Measurements from ENCODE around the gene DDX39A. TPM values are rescaled to one million over a fixed set of nuclear protein-coding genes. Genes with fewer than 3 reads are reported as not detected.
A peak's percentile ranks its signal among the peaks of the same experiment; 100 is the strongest.

DDX39A gene
- total RNA-seq, 1 donor from 2014 or later, result 33.4 TPM

GRCh38 chr19:14383661-14384555 lies 35.2 kb downstream of the DDX39A start:
- no peaks in the 10 kb centered on the region for H3K9me3 ChIP-seq (replicated peaks)
- peaks cover 9% of the 10 kb centered on the region for H3K36me3 ChIP-seq
- peak; percentile 65 for DNase-seq
- peak overlapping the region; percentile 82 for H3K4me3 ChIP-seq
- intact Hi-C loops (cut with micrococcal nuclease), result no loop called here
- H3K27me3 ChIP-seq (ENCODE audit: low read depth), result no peaks in the 10 kb centered on the region
- no peak for TF ChIP-seq CTCF (IDR thresholded peaks at IDR 0.05; ENCODE audit: borderline replicate concordance)
- peaks cover 65% of the 10 kb centered on the region for H3K4me1 ChIP-seq
- peak overlapping the region; percentile 92 for H3K27ac ChIP-seq (replicated peaks)

- no peak for TF ChIP-seq CTCF (IDR thresholded peaks at IDR 0.05; ENCODE audit: borderline replicate concordance)
- H3K4me1 ChIP-seq, result peaks cover 69% of the 10 kb centered on the region
- DNase-seq, result peak; percentile 37
These were observed 37.3 kb downstream of the DDX39A start for GRCh38 chr19:14381689-14382474.

GRCh38 chr19:14379294-14380065 lies 39.7 kb downstream of the DDX39A start:
- Histone ChIP-seq H3K4me3 (no peak overlapping the region), H3K27ac (replicated peaks) (peak overlapping the region; percentile 92), H3K4me1 (peaks cover 81% of the 10 kb centered on the region), H3K36me3 (no peaks in the 10 kb centered on the region), H3K27me3 (ENCODE audit: low read depth) (no peaks in the 10 kb centered on the region), H3K9me3 (replicated peaks) (no peaks in the 10 kb centered on the region)
- TF ChIP-seq CTCF (IDR thresholded peaks at IDR 0.05; ENCODE audit: borderline replicate concordance), result no peak
- DNase-seq, result no peak
- intact Hi-C loops (cut with micrococcal nuclease), result no loop called here

More at GRCh38 chr19:14381689-14382474, 37.3 kb downstream of the DDX39A start:
- peak overlapping the region; percentile 82 for H3K4me3 ChIP-seq
- intact Hi-C loops (cut with micrococcal nuclease), result no loop called here
- H3K36me3 ChIP-seq, result peaks cover 2% of the 10 kb centered on the region
- no peaks in the 10 kb centered on the region for H3K9me3 ChIP-seq (replicated peaks)
- H3K27ac ChIP-seq (replicated peaks), result peak overlapping the region; percentile 92
- no peaks in the 10 kb centered on the region for H3K27me3 ChIP-seq (ENCODE audit: low read depth)

GRCh38 chr19:14378890-14379289 lies 40.3 kb downstream of the DDX39A start:
- Histone ChIP-seq H3K36me3 (no peaks in the 10 kb centered on the region), H3K9me3 (replicated peaks) (no peaks in the 10 kb centered on the region), H3K4me3 (no peak overlapping the region), H3K4me1 (peaks cover 76% of the 10 kb centered on the region), H3K27me3 (ENCODE audit: low read depth) (no peaks in the 10 kb centered on the region), H3K27ac (replicated peaks) (peak overlapping the region; percentile 92)
- intact Hi-C loops (cut with micrococcal nuclease), result no loop called here
- no peak for DNase-seq
- TF ChIP-seq CTCF (IDR thresholded peaks at IDR 0.05; ENCODE audit: borderline replicate concordance), result no peak

- no peak for DNase-seq
- Histone ChIP-seq H3K9me3 (replicated peaks) (no peaks in the 10 kb centered on the region), H3K4me1 (peaks cover 66% of the 10 kb centered on the region), H3K27me3 (ENCODE audit: low read depth) (no peaks in the 10 kb centered on the region), H3K27ac (replicated peaks) (peak overlapping the region; percentile 38), H3K36me3 (no peaks in the 10 kb centered on the region), H3K4me3 (no peak overlapping the region)
- intact Hi-C loops (cut with micrococcal nuclease), result no loop called here
- no peak for TF ChIP-seq CTCF (IDR thresholded peaks at IDR 0.05; ENCODE audit: borderline replicate concordance)
These were observed 41.2 kb downstream of the DDX39A start for GRCh38 chr19:14377883-14378328.

Measured in left ventricle myocardium inferior (tissue), 1 donor.